GM19351 (cell line): ENCODE measurements around the gene TRMT61B.
A peak's percentile ranks its signal among the peaks of the same experiment; 100 is the strongest.

Source experiments
- ATAC-seq: cut with Tn5 transposase; IDR thresholded peaks from one replicate; pipeline ENCODE4 v1.9.1; 2021; ENCODE audit warnings: mild to moderate bottlenecking, moderate library complexity; ENCODE audit not compliant: unreplicated experiment

The TRMT61B gene

GRCh38 chr2:28870146-28870891 lies at the start of gene TRMT61B:
Gene TRMT61B, minus strand, starts transcription at chr2:28870309. Its CDS starts 32 bp downstream, at chr2:28870277.
- peak; percentile 92 for ATAC-seq

DNA sequence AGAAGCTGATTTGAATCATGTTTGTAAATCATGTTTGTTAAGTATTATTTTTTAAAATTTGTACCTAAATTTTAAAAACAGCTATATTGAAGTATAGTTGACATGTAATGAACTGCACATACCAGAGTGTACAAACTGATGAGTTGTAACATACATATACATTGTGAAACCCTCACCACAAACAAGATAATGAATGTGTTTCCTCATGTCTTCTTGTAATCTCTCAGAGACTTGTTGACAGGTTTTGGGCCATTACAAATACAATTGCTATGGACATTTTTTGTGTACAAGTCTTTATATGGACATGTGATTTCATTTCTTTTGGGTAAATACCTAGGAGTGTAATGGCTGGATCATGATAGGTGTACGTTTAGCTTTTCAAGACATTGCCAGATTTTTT lies 45.8 kb upstream of the TRMT61B start:
- ATAC-seq: no peak

DNA sequence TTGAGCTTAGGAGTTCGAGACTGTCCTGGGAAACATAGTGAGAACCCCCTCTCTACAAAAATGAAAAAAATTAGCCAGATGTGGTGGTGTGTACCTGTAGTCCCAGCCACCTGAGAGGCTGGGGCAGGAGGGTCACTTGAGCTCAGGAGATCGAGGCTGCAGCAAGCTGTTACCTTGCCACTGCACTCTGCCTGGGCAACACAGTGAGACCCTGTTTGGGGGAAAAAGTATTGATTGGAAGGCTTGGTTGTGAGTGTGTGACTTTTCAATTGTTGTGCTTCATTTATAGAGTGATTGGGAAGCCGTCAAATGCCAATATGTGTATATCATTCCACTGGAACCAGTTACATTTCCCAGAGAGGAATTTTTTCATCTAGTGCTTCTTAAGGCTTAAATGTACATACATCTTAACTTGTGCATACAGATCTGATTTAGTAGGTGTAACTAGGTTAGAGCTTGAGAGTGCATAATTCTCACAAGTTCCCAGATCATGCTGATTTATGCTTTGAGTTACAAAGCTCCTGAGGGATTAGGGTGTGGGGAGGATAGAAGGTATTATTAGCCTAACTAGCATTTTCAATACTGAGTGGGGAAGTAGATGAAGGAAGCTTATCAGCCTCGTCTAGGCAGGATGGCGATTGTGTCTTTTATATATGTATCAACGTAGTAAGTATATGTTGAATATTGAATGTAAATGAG lies 39.7 kb upstream of the TRMT61B start:
- no peak for ATAC-seq

- ATAC-seq: no peak
These were observed 38.1 kb upstream of the TRMT61B start for GRCh38 chr2:28908172-28908571.

- ATAC-seq: no peak
These were observed 36.7 kb upstream of the TRMT61B start for GRCh38 chr2:28906821-28907220.

GRCh38 chr2:28906376-28906775 lies 36.3 kb upstream of the TRMT61B start:
- ATAC-seq: no peak

GRCh38 chr2:28905533-28905932 lies 35.4 kb upstream of the TRMT61B start:
- ATAC-seq: no peak

GRCh38 chr2:28904802-28905457 lies 34.8 kb upstream of the TRMT61B start:
- ATAC-seq: no peak

- ATAC-seq: no peak
These were observed 34.2 kb upstream of the TRMT61B start for GRCh38 chr2:28904295-28904694.

DNA sequence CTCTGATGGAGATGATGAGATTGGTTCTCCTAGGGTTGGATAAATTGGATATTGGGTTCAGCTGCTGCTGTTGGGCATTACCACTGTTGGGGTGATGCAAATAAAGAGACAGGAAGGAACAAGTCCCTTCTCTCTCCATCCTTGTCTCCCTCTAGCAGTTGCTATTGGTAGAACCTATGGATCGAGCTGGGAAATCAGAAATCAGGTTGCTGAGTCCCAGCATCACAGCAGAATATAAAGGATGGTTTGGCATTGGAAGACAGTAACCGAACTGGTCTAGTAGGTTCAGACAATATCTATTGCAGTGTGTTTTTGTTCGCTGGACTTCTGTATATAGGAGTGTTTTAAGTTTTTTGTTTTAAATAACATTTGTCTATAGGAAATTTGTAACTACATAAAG lies 32.5 kb upstream of the TRMT61B start:
- ATAC-seq: no peak

- no peak for ATAC-seq
These were observed 31.7 kb upstream of the TRMT61B start for GRCh38 chr2:28901841-28902240.

GRCh38 chr2:28901202-28901601 lies 31.1 kb upstream of the TRMT61B start:
- ATAC-seq: no peak

GRCh38 chr2:28898048-28898447 lies 27.9 kb upstream of the TRMT61B start:
- no peak for ATAC-seq

DNA sequence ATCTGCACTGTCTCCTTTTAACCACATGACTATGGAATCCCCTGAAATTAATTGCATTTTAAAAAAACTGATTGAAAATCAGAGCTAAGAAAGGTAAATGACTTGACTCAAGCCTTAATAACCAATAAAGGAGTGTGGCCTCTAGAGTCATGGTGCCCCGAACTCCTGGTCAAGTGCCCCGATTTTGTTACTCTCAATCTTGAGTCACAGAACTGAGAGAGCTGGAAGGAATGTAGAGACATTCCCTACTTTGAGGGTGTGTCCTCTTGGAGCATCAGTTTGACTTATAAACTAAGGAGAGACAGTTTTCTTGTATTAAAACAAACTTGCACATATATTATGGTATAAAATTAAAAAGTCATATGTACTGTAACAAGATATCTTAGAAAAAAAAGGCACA lies 26.8 kb upstream of the TRMT61B start:
- ATAC-seq: no peak

- peak; percentile 11 for ATAC-seq
These were observed 25.2 kb upstream of the TRMT61B start for GRCh38 chr2:28895189-28895893.

GRCh38 chr2:28894470-28895188 lies 24.5 kb upstream of the TRMT61B start, which contains the start of gene WDR43:
Gene WDR43, plus strand, starts transcription at chr2:28894667. Its CDS starts 32 bp downstream, at chr2:28894699.
- ATAC-seq: peak; percentile 89

DNA sequence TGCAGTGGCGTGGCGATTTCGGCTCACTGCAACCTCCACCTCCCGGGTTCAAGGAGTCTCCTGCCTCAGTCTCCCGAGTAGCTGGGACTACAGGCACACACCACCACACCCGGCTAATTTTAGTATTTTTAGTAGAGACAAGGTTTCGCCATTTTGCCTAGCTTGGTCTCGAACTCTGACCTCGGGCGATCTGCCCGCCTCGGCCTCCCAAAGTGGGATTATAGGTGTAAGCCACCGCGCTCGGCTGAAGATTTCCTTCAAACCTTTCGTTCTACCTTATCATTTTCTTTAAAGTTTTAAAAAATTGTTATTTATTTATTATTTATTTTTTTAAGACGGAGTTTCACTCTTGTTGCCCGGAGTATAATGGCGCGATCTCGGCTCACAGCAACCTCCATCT lies 23.4 kb upstream of the TRMT61B start:
- ATAC-seq: no peak

DNA sequence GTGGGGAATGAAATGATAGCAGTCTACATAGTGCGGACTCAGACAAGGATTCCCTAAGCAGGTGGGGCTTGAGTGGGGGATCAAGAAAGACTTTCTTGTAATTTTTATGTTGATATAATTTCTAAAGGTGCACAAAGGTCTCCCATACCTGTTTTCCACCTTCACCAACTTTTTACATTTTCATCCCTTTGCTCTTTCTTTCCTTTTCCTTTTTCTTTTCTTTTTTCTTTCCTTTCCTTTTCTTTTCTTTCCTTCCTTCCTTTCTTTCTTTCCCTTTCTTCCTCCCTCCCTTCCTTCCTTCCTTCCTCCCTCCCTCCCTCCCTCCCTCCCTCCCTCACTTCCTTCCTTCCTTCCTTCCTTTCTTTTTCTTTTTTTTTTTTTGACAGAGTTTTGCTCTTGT lies 10.1 kb upstream of the TRMT61B start:
- ATAC-seq: no peak

DNA sequence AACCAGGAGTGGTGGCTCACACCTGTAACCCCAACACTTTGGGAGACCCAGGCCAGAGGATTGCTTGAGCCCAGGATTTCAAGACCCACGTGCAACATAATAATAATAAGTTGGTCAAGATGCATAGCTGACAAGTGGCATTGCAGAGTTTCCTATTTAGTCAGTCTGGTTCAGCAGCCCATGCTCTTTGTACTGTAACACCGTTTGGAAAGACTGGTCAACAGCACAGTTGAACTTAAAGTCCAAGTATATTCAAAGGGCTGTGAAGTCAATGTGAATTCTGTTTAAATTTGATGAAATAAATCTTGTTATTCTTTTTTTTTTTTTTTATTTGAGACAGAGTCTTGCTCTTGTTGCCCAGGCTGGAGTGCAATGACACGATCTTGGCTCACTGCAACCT lies 1.5 kb upstream of the TRMT61B start:
- no peak for ATAC-seq

- ATAC-seq: peak; percentile 16
These were observed 489 bp downstream of the TRMT61B start for GRCh38 chr2:28869494-28870145.
